ENCODE results near the gene BMP6. TPM values are rescaled to one million over a fixed set of nuclear protein-coding genes. Genes with fewer than 3 reads are reported as not detected.

Gene BMP6
- total RNA-seq, 1 experiment from 2014 or later = 1.6 TPM

GRCh38 chr6:7728855-7729590 is 3.1 kb downstream of the BMP6 start:
- TF ChIP-seq CTCF (IDR thresholded peaks at IDR 0.05 in 2 of 3, conservative IDR thresholded peaks at IDR 0.05 in 1 of 3; ENCODE audit: borderline replicate concordance in 1 of 3, insufficient read depth in 1 of 3, low read depth in 2 of 3, low read length in 2 of 3) (no peak), REST (IDR thresholded peaks at IDR 0.05; ENCODE audit: low read depth) (no peak)
- Histone ChIP-seq H3K9ac (ENCODE audit: low read length) (no peak overlapping the region), H2AFZ (ENCODE audit: low read depth, low read length, poor library complexity, severe bottlenecking) (no peak overlapping the region), H3K9me3 (ENCODE audit: control insufficient read depth in 1 of 2, insufficient read depth in 1 of 2, low read depth in 1 of 2, low read length in 2 of 2) (no peaks in the 10 kb centered on the region), H3K27ac (ENCODE audit: low read depth, low read length) (no peak overlapping the region), H3K79me2 (ENCODE audit: insufficient read depth, low read length) (no peaks in the 10 kb centered on the region), H3K4me1 (ENCODE audit: control insufficient read depth in 1 of 2, insufficient read depth in 2 of 2, low read length in 2 of 2) (peaks cover 7 to 14% of the 10 kb centered on the region in 2 experiments), H3K4me3 (replicated peaks in 1 of 2; ENCODE audit: low read depth in 1 of 2, low read length in 2 of 2) (no peak overlapping the region), H3K9me2 (ENCODE audit: insufficient read depth) (no peaks in the 10 kb centered on the region), H3K4me2 (ENCODE audit: low read length) (no peak overlapping the region), H3K36me3 (ENCODE audit: control insufficient read depth in 1 of 2, insufficient read depth in 2 of 2, low read length in 2 of 2) (no peaks in the 10 kb centered on the region), H4K20me1 (ENCODE audit: insufficient read depth) (no peaks in the 10 kb centered on the region), H3K27me3 (ENCODE audit: insufficient read depth, low read length) (no peaks in the 10 kb centered on the region)
- RAD21 ChIA-PET (ENCODE audit: low non-redundant PET in 1 of 2, low total read pairs in 2 of 2, uncharacterized antibody in 2 of 2, unreplicated experiment in 2 of 2) = no interaction called here
- intact Hi-C loops (cut with micrococcal nuclease) = loop anchor here (10.0 kb wide), 1 partner anchor 186 kb away; the partner anchor contains the start of gene TXNDC5
- CTCF ChIA-PET = no interaction called here
- ATAC-seq (no peak), DNase-seq (ENCODE audit: low read depth, low spot score) (no peak)
- BruUV-seq (replicated peaks) = no TSS peak
- POLR2A ChIA-PET = no interaction called here

Measured in HCT116 (cell line).